ENCODE results near the gene HSDL2.
"Not testable (repeated sequence)": the region's sequence is repeated elsewhere in the genome, so short reads cannot be mapped to it uniquely, and the experiment has no call there.

Gene HSDL2

DNA sequence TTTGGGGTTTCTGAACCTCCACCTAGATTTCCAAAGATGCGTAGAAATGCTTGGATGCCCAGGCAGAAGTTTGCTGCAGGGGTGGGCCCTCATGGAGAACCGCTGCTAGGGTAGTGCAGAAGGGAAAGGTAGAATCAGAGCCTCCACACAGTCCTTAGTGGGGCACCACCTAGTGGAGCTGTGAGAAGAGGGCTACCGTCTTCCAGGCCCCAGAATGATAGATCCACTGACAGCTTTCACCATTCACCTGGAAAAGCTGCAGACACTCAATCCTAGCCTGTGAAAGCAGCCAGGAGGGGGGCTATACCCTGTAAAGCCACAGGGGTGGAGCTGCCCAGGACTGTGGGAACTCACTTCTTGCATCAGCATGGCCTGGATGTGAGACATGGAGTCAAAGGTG lies 13.3 kb upstream of the HSDL2 start:
- DNase-seq (ENCODE audit: low read depth) = no peak

DNA sequence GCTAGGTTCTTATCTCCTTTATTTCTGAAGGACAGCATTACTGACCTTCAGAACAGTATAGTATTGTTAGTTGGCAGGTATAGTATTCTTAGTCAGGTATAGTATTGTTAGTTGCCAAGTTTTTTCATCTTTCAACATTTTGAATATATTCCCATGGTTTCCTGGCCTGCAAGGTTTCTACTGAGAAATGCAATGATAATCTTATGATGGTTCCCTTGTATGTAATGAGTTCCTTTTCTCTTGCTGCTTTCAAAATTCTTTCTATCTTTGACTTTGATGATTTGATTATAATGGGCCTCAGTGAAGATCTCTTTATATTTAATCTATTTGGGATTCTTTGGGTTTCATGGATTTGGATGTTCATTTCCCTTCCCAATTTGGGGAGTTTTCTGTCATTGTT lies 12.4 kb upstream of the HSDL2 start:
- no peak for DNase-seq (ENCODE audit: low read depth)

DNA sequence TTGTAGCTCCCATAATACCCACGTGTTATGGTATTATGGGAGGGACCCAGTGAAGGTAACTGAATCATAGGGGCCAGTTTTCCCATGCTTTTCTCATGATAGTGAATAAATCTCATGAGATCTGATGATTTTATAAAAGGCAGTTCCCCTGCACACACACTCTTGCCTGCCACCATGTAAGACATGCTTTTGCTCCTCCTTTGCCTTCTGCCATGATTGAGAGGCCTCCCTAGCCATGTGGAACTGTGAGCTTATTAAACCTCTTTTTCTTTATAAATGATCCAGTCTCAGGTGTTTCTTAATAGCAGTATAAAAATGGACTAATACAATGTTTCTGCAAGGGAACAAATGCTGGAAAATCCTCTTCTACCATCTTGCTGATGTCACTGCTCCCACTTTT lies 10.1 kb upstream of the HSDL2 start:
- no peak for DNase-seq (ENCODE audit: low read depth)

DNA sequence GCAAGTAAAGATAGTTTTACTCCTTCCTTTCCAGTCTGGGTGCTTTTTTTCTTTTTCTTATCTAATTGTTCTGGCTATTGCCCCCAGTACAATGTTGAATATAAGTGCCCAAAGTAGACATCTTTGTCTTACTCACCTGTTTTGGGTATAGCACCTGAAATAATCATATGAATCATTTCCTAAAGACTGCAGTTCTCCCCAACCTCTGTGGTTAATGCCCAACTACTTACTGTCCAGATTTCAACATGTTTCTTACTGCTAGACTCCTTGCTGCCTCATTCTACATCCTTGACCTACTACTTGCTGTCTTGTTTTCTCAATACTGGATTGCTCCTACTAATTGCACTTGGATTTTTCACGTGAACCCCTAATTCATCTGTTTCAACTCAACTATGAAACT lies 8.8 kb upstream of the HSDL2 start:
- no peak for DNase-seq (ENCODE audit: low read depth)

DNA sequence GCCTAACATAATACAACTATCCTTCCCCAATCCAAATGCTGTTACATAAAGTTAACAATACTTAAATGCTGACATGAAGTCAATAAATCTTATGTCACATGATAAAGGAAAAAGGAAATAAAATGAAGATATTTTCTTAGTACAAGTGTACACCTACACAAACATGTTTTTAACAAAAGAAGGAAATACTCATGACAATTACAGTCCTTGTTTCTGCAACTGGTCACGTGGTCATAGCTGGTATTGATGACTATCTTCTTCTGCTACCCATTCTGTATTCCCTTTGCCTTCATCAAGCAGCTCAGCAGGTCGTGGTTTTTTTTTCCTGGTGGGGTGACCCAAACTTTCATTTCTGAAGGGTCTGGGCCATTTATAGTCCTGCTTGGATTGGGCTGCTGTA lies 6.2 kb upstream of the HSDL2 start:
- DNase-seq (ENCODE audit: low read depth) = not testable (repeated sequence)

DNA sequence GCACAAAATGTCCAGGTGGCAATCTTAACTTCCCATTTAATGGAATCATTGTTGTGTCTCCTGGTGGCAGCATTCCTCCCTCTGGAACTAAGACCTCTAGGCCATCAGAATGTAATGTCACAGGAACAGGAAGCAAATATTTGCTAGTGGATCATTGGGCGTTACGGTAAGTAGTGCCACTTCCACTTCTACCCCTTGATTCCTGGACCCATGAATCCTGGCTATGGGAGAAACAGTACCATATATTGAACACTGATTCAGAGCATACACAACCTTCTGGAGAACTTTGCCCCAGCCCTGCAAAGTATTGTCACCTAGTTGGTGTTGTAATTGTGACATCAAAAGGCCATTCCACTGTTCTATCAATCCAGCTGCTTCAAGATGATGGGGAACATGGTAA lies 5.7 kb upstream of the HSDL2 start:
- DNase-seq (ENCODE audit: low read depth) = not testable (repeated sequence)

DNA sequence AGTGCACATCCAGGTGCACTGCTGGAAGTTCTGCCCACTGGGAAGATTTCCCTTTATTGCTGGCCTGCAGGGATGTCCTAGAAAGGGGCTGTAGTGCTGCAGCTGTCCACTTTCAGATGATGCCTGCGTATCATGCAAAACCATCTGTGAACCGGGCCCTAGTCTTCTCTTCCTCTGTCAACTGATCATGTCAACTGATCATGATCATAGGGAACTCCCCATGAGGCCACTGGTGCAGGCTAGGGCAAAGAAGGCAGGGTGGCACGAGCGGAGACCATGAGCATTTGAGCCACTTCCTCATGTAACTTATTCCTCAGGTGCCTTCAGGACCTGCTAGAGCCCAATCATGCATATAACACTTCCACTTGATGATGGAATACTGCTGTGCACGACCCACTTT lies 4.5 kb upstream of the HSDL2 start:
- no peak for DNase-seq (ENCODE audit: low read depth)

DNA sequence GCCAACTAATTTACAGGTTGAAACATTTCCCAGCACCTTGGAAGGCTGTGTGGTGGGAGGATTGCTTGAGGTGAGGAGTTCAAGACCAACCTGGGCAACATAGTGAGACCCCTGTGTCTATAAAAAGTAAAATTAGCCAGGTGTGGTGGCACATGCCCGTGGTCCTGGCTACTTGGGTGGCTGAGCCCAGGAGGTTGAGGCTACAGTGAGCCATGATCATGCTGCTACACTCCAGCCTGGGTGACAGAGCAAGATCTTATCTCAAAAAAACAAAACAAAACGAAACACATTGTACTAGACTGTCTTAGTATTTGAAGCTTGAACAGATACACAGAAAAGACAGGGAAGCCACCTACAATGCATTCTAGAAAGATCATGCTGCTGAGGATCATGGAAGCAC lies 2.8 kb upstream of the HSDL2 start:
- no peak for DNase-seq (ENCODE audit: low read depth)

DNA sequence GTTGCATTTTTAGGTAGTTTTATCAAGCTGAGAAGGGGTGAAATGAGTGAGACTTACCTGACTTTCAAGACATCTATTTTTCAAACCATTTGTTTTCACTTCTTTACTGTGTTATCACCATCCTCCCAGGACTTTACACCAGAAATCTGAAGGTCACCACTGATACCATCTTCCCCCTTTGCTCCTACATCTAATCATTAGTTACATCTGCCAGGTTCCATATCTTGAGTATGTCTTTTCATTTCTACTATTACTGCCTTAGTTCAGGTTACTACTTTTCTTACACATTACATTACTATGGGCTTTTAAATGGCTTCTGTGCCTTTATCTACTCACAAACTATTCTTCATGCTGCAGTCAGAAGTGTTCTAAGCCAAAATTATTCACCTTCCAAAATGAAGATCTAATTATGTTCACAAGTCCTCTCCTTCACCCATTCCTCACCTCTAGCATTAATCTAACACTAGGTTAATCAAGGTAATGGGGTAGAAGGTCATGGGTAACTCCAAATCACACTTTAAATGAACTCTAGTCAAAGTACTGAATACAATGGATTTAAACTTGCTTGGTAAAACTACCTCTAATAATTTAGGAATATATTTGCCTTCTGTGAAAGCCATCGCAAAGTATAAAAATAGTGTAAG lies 2.1 kb upstream of the HSDL2 start:
- DNase-seq (ENCODE audit: low read depth) = no peak

DNA sequence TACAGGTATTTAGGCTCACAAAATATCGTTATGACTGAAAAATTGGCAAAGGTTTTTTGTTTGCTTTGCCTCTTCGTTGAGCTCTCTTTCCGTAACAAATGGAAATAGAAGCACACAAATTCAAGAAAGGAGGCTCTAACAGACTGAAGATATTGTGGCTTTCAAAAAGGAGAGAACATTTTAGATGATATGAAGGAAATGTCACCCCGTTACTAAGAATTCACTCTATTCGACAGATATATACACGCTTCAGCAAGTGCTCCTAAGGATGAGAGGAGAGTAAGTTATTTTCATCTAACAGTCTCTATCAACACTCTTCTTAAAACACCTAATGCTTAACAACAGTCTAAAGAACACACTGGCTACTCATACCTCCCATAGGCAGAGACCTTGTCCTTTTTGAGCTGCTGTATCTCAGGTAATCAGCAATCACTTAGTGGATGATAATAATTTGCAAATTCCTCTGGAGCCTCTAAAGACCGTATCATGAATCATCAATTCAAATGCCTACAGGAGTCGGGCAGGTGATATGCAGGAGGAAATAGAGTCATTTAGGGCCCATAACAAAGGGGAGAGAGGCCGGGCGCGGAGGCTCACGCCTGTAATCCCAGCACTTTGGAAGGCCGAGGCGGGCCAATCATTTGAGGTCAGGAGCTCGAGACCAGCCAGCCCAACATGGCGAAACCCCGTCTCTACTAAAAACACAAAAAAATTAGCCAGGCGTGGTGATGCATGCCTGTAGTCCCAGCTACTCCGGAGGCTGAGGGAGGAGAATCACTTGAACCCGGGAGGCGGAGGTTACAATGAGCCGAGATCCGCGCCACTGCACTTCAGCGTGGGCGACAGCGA lies 1.4 kb upstream of the HSDL2 start:
- DNase-seq (ENCODE audit: low read depth) = peak; percentile 2

DNA sequence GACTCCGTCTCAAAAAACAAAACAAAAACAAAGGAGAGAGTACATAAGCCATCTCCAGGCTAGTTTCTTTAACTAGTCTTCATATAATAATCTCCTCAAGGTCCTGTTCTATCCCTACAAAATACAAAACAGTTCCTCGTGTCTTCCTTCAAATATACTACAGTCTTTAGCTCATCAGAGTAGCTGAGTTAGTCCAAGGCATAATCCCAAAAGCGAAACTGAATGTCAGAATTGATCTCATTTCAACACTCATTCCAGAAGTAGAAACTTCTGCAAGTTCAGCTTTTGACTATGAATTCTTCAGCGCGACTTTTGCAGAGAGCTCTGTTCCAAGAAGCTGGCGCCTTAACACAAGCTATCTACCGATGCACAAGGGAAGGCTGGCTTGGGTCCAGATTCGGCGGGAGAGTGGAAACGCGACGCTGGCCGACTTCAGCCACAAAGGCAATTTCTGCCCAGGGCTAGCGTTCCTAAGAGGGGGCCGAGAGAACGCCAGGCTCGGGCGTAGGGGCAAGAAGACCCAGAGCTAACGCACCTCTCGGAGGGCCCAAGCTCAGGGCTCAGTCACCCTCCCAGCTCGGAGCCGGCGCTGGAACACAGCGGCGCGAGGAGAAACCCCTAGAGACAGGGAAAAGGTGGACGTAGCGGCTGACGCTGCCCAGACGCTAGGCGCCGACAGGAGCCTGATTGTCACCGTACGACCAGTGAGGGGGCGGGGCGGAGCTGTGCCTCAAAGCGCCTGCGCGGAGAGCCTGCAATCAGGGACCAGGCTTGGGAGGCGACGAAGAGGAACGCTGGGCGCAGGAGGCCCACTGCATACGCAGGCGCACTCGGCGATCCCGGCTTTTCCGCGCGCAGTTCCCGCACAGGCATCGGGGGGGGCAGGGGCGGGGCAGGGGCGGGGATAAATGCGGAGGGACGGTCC lies 469 bp upstream of the HSDL2 start:
- DNase-seq (ENCODE audit: low read depth) = peak; percentile 98

DNA sequence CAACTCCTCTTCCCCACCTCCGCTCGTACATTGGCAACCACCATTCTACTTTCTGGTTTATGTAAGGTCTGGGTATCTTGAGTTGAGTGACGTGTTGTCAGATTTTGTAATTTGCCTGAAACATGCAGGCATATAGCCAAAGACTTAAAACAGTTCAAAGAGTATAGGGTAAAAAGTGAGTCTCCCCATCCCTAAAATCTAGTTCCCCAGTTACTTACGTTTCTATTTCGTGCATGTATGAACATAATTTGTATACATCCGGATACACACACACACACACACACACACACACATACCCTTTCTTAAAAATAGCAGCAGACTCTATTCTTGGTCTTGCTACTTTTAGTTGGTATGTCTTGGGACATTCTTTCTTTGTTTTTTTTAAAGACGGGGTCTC lies 915 bp downstream of the HSDL2 start:
- DNase-seq (ENCODE audit: low read depth) = no peak

DNA sequence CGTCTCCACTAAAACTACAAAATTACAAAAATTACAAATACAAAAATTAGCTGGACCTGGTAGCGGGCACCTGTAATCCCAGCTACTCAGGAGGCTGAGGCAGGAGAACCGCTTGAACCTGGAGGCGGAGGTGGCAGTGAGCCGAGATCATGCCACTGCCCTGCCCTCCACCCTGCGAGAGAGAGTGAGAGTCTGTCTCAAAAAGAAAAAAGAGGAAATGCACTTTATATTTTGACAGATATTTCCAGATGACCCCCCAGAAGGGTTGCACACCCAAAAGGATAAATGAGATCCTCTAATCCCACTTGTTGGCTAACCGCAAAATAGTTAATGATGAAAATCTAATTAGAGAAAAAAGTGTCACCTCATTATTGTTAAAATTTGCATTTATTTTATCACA lies 2.2 kb downstream of the HSDL2 start:
- DNase-seq (ENCODE audit: low read depth) = no peak

DNA sequence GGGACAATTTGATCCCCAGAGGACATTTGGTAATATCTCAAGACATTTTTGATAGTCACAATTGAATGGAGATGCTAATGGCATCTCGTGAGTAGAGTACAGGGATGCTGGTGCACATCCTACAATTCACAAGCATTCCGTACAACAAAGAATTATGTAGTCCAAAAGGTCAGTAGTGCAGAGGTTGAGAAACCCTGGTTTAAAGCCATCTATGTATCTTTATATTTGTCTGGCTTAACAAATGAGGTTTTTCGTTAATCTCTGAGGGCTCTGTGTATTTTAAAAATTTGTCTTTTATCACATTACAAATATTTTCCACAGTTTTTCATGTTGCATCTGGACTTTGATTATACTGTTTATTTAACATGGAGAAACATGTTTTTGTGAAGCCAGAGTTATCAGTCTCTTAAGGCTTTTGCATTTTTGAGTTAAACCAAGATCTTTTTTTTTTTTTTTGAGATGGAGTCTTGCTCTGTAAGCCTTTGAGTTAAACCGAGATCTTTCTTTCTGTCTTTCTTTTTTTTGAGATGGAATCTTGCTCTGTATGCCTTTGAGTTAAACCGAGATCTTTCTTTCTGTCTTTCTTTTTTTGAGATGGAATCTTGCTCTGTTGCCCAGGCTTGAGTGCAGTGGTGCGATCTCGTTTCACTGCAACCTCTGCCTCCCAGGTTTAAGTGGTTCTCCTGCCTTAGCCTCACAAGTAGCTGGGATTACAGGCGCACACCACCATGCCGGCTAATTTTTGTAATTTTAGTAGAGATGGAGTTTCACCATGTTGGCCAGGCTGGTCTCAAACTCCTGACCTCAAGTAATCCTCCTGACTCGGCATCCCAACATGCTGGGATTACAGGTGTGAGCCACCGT lies 2.8 kb downstream of the HSDL2 start:
- DNase-seq (ENCODE audit: low read depth) = no peak

DNA sequence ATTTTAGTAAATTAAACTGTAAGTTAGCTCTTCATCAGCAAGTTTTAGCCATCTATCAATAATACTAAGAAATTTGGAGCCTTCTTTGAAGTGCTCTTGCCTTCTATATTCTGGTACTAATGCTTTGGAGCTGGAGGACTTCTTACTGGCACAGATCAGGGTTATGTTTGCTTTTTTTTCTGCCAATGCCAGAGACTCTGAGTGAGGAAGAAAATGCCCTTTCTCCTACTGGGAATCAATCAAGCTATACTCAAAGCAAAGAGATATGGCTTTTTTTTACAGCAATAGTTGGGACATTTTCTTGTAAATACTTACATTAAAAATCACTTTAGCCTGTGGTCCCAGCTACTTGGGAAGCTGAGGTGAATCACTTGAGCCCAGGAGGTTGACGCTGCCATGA lies 4.3 kb downstream of the HSDL2 start:
- no peak for DNase-seq (ENCODE audit: low read depth)

DNA sequence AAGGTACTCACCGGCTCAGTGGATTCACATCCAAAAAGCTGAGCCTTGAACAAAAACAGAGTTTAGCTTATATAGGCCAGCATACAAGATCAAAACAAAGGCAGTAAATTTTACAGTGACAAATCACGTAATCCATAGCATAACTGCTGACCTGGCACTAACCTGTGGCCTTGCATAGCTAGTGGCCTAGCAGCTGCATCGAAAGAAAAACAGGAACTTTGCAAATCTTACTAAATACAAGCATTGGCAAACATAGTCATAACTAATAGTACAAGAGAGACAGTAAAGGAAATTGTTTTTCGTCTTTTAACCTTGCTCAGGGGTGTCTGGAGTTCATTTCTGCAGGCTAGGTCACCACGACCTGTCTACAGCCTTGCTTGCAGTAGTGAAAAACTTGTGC lies 4.8 kb downstream of the HSDL2 start:
- DNase-seq (ENCODE audit: low read depth) = no peak

DNA sequence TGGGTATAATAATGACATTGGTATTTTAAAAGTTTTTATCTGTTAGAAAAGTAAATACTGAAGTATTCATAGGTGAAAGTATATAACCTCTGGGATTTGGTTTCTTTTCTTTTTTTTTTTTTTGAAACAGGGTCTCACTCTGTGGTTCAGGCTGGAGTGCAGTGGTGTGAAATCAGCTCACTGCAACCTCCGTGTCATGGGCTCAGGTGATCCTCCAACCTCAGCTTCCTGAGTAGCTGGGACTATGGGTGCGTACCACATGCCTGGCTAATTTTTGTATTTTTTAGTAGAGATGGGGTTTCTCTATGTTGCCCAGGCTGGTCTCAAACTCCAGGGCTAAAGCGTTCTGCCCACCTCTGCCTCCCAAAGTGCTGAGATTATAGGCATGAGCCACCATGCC lies 7.2 kb downstream of the HSDL2 start:
- DNase-seq (ENCODE audit: low read depth) = no peak

DNA sequence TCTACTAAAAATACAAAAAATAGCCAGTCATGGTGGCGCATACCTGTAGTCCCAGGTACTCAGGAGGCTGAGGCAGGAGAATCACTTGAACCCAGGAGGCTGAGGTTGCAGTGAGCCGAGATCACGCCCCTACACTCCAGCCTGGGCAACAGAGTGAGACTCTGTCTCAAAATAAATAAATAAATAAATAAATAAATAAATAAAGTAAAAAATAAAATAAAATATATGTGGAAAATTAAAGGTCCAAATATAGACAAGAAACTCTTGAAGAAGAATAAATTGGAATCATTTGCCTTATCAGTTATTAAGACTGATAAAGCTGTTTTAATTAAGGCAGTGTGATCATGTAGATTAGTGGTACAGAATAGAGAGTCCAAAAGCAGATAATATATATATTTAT lies 10.0 kb downstream of the HSDL2 start:
- not testable (repeated sequence) for DNase-seq (ENCODE audit: low read depth)

DNA sequence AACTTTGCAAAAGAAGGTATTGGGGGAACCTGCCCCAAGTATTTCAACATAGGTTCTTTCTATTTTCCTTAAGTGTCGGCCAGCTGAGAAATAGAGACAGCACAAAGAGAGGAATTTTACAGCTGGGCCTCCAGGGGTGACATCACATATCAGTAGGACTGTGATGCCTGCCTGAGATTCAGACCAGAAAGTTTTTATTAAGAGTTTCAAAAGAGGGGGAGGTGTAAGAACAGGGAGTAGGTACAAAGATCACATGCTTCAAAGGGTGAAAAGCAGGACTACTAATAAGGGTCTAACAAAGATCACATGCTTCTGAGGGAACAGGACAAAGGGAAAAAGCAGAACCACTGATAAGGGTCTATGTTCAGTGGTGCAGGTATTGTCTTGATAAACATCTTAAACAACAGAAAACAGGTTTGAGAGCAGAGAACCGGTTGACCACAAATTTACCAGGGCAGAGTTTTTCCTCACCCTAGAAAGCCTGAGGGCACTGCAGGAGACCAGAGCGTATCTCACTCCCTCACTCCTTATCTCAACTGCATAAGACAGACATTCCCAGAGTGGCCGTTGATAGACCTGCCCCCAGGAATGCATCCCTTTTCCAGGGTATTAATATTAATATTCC lies 12.1 kb downstream of the HSDL2 start:
- DNase-seq (ENCODE audit: low read depth) = not testable (repeated sequence)

DNA sequence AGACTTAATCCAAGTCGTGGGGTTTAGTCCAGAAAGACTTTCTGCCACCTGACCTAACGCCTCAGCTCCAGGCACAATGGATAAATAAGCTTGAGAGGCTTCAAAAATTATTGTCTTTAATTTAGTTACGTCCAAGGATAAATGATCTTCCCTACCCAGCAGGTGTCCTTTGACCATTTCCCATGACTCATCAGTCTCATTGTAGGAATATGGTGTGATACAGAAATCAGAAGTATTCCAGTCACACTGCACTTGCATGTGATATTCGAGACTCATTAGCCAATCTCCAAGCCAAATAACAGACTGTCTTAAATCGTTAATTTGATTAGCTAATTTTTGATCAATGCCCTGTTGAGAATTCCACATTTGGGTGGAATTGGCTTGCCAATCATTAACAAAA lies 13.2 kb downstream of the HSDL2 start:
- not testable (repeated sequence) for DNase-seq (ENCODE audit: low read depth)

DNA sequence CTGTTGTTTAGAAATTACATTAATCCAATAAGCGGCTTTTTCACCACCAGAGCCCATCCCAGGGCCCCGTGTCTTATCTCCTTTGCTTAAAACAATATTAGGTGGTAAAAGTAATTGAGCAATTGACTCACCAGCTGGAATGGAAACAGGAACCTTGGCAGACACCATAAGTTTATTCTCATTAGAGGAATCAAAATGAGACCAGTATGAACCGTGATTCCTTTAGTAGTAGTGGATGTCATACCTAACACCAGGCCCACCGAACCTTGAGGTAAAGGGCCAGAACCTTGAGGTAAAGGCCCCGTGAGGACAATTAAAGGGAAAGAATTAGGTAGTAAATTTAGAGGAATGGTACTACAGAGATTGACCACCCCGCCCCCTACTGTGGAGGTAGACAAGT lies 16.5 kb downstream of the HSDL2 start:
- no peak for DNase-seq (ENCODE audit: low read depth)
